Activated CD4-positive, alpha-beta T cell treated with anti-CD3 and anti-CD28 coated beads for 1 hour (primary cell): ENCODE results near the gene VAV3.
"Not testable (repeated sequence)": the region's sequence is repeated elsewhere in the genome, so short reads cannot be mapped to it uniquely, and the experiment has no call there.

Source experiments
- DNase-seq: peaks from one replicate; pipeline ENCODE4 v3.0.0-alpha.2; 2020

VAV3 gene

DNA sequence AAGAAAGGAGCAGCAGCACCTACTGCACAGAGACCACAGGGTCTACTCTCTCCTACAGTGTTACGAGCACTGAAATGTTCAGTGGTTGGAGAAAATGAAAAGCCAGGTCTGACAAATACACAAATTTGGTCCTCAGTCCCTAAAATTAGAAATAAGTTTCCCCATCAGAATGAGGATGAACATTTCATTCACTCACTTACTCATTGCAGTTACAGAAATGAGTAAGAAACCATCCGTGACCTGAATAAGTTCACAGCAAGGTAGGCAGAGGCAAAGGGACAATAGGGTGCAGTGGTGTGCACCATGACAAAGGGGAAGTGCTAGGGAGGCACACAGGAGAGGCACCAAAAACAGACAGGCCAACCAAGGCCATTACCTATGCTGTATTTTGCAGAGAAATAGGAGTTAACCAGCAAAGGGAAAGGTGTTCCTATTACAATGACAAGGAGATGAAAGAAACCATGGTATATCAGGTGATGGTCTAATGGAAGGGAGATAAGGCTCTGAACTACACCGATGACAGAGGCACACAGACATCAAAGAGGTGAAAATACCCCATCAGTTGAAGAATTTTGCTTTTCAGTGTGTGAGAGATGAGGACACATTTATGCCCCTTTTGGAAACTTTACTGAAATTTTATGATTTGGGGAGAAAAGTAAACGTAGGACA, 29.4 kb downstream of the VAV3 start:
- DNase-seq, result no peak

DNA sequence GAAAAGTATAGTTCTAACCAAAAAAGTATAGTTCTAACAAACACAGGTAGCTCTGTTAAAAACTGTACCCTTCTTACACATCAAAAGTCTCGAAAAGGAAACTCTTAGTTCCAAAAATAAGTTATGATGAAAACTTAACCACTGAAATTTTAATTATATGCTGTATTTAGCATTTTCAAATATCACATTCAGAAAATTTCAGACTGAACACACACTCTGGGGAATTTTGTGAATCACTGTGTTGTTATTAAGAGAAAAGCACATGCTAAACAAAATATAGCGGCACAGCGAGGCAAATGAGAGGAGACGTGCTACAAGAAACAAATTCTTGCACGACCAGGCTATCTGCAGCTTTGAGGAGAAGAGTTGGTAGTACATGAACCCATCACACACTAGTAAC, 30.4 kb downstream of the VAV3 start:
- DNase-seq, result no peak

DNA sequence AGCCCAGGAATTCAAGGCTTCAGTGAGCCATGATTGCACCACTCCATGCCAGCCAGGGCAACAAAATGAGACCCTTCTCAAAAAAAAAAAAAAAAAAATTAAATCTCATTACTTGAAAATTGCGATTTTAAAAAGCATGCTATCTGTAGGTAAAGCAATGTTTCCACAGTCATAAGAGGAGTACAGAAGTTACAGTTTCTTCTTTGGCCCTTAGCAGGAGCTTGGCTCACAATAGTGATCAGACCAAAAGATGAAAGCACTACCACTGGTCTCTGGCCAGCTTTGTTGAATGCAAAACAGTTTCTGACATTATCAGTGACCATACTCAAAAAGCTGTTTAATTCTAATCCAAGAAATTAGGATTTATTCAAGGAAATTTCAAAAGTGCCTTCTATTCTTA, 31.2 kb downstream of the VAV3 start:
- DNase-seq, result no peak

DNA sequence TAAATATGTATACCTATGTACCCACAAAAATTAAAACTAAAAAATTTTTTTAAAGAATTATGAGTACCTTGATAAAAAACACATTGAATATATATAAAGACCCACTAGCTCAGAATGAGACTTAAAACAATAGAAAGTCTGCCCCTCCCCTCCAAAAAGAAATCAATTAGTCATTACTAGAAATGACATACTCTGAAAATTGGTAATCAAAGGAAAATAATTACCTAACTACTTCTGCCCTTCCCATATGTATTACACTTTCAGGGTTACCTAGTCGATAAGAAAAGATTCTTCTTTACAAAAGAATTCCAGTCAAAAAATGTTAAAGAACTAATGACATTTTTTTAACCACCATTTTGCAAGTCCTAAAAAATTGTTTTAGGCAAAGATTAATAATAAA, 34.7 kb downstream of the VAV3 start:
- DNase-seq, result no peak

DNA sequence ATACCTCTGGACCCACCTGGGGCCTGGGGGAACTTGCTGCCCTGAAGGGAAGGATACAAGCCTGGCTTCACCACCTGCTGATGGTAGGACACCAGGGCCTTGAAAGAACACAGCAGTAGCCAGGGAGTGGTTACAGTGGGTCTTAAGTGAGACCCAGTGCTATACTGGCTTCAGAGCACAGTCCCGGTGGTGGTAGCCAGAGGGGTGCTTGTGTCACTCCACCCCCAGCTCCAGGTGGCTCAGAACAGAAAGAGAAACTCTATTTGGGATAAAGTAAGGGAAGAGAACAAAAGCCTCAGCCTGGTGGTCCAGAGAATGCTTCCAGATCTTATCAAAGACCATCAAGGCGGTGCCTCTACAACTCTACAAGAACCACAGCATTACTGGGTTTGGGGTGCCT, 37.2 kb downstream of the VAV3 start:
- no peak for DNase-seq

DNA sequence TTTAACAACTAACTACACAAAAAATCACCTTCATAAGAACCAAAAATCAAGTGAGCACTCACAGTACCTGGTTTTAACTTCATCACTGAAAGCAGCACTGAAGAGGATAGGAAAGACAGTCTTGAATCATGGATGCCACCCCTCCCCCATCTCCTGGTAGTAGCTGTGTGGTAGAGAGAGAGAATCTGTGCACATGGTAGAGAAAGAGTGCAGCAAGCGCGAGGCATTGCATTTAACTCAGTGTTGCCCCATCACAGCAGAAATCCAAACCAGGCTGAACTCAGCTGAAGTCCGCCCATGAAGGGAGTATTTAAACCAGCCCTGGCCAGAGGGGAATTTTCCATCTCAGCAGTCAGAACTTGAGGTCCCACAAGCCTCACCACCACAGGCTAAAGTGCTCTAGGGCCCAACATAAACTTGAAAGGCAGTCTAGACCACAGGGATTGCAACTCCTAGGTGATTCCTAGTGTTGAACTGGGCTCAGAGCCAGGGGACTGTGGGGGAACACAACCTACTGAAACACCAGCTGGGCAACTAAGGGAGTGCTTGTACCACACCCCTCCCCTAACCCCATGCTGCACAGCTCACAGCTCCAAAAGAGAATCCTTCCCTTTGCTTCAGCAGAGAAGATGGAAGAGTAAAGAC, 38.4 kb downstream of the VAV3 start:
- no peak for DNase-seq

DNA sequence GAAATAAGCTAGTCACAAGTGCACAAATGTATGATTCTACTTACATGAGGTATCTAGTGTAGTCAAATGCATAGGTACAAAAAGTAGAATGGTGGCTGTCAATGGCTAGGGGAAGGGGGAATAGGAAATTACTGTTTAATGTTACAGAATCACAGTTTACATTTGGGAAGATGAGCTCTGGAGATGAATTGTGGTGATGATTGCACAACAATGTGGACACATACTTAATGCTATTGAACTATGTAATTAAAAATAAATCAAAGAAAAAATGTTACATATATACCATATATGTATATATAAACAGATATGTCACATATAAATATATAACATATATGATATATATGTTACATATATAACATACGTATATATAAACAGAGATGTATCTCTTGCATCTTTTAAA, 39.4 kb downstream of the VAV3 start:
- no peak for DNase-seq

DNA sequence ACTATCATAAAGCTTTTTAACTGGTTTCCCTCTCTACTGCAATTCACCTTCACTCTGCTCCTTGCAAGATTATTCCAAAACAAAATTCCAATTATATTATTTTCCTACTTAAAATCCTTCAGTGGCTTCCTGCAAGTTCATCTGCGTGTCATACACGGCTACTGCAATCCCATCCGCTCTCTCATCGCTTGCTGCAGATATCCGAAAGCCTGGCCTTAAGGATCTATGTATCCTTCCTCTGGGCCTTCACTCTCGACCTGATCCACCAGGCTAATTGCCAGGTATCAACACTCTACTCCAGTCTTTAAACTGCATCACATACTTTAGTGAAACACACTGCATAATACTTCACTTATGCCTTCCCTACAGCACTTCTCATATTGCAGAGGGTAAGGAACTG, 44.0 kb downstream of the VAV3 start:
- DNase-seq, result no peak

DNA sequence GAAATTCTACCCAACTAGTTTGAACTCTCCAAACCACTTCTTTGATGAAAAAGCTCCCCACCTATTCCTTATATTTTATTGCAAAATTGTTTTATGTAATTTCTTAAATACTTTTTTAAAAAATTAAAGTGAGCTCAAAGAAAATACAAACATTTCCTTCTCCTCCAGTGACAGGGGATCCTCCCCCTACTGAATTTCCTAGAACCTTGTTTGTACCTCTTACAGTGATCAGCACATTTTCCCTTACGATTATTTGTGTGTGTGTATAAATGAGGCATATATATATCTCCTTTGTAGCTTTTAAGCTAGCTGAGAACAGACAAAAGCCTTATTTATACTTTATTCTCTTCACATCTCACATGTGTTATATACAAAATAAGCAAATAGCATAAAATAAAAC, 44.4 kb downstream of the VAV3 start:
- no peak for DNase-seq

DNA sequence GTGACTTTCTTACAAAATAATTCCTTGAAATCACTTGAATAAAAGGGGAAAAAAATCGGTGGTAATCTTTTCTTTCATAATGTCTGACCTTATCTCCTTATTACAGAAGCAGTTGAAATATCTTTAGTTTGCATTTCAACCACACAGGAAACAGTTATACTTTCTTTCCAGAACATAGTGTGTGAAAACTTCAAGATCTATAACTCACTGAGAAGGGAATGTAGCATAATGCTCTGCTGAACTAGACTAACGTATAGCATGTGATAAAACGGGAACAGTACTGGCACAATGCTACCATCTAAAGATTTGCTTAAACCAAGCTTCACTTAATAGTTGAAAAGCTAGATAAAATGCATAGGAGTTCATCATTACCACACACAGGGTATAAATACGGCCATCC, 45.0 kb downstream of the VAV3 start:
- DNase-seq, result no peak

DNA sequence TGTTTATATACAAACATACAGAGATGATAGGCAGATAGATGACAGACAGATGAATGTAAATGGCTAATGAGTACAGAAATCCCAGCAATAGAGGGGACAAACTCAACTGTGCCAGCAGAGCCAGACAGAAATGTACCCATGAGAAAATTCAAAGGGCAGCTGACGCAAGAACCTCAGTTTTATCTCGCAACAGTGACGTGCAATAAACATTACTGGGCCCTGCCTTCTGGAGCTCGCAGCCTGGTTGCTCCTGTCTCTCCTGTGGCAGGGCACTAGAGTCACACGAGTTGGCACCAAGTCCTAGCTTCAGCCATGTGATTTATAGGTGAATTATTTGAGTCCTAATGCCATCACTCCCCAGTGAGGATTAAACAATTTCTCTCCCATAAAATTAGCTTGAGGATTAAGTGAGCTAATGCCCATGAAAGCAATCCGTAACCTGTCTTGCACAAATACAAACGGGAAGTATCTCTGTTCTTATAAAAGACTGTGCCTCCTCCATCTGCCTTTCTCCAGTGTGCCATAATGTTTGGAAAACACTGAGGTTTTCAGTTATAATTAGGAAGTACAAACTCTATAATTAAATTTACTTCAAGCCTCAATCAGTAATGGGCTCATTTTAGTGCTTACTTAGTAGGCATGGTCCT, 50.7 kb downstream of the VAV3 start:
- DNase-seq, result no peak

DNA sequence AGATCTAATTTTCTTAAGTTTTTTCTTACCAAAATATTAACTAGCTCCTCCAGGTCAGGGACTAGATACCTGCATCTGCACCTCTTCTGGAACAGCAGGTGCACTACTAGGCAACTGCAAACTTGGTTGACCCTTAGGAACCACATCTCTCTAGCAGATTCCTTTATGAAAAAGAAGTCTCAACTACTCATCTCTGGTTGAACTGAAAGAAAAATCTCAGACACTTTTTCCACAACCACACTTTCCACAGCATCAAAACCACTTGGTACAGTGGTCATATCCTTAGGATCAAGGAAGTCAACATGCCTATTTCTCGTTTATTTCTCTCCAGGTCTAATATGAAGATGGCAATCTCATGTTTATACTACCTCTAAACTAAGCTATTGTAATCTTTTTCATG, 52.3 kb downstream of the VAV3 start:
- no peak for DNase-seq

DNA sequence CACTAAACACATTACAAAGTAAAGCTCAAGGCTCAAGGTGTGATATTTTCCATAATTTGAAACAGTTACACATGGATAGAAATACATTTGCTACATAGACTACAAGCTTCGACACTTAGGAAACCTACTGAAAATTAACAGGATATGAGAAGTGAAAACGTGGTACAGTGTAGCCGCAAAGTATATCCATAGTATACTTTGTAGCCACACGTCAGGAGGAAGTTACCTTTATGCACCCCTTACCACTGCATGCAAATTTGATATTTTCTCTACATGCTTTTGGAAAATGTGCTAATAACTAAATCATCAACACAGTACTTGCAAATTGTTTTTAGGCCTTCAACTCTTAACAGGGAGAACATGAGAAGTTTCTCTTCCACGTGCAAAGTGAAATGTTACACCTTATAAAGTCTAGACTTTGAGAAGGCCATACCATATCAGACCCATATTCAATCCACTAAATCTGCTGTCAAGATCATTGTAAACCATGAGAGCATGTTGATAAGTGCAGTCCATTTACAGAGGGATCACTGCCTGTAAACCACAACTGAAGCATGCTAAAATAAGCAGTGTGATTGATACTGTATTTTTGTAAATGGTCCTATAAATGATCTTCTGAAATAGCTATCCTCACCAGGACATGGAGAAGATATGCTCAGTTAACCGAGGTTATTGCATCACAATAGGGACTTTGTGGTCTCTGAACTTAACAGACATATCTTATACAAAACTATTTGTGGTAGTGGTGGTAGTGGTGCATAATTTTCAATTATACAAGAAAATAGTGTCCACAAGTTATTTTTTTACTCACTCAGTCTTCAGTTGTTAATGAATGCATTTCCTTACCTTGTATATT, 64.7 kb downstream of the VAV3 start:
- DNase-seq, result no peak

DNA sequence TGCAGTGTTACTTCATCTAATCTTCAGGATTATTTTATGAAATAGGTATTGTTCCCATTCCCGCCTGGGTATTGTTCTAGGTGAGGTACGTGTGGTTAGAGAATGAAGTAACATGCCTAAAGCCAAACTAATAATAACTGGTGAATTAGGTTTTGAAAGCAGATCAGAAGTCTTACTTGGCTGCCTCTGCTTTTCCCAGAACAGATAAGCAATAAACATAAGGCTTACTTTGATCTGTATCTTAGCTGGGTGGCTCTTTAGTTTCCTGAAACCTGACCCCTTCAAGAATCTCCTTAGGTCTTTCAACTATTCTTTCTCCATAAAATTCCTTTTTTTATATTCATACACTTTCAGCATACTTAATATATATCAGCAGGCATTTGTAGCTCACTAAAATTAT, 65.3 kb downstream of the VAV3 start:
- no peak for DNase-seq

DNA sequence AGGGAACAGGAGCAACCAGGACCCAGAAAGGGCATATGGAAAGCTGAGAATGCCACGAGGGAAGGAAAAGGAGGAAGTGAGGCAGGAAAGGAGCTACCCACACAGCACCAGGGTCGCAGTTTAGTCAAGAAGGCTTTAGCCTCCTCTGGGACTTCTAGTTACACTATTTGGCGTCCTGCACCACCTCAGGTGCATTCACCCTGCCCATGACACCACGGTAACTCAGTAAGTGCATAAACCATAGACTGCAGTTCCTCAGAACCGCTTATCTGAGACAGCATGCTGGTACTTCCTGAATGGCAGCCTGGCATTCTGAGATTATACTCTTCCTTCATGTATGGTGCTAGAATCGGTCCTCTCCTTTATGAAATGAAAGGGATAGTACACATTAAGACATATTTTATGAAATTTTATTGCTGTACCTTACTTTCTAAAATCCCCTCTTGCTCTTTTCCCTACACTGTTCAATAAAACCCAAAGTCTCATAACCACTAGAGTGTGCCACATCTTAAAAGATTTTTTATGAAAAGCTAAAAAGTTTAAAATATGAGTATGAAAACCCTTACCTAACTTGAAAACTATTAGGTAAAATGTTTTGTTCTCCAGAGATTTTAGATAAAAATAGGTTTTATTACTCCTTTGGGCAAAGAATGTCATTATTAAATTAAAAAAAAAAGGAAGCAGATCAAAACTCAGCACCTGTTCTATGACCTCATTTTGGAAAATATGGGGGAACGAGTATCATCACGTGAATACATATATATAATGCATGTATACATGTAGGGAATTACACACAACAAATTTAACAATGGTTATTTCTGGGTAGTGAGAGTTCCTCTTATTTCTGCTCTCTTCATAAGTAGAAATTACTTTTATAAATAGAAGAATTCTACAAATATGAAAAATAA, 67.3 kb downstream of the VAV3 start:
- DNase-seq, result no peak

DNA sequence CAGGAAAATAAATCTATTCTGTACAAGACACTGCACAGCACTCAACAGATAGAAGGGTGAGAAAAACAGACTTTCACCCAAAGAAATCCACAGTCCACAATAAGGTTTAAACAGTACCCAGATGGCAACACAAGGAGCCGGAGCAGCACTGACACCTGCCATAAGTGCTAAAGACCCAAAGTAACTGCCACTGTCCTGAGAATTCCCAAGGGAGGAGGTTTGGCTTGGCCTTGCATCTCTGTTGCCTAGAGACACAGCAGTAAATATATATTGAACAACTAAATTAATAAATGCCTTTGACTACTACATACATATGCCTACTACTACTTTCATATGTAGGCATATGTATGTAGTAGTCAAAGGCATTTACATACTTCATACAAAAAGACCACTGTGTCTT, 68.0 kb downstream of the VAV3 start:
- DNase-seq, result no peak

DNA sequence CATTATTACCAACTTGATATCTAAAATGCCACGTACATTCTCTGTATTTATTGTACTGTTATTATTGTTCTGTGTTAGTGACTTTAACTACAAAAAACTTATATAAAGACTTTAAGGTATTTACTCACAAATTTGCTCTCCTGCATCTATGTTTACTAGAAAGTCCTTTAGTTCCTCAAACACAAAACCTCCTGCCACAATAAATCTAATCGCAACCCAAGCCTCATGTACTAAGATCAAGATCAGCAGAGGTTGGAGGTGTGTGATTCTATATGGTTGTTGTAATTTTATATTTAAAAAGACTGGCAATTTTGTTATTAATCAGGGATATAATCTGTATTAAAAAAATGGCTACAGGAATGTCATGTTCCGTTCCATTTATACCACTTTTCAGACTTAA, 68.6 kb downstream of the VAV3 start:
- no peak for DNase-seq

DNA sequence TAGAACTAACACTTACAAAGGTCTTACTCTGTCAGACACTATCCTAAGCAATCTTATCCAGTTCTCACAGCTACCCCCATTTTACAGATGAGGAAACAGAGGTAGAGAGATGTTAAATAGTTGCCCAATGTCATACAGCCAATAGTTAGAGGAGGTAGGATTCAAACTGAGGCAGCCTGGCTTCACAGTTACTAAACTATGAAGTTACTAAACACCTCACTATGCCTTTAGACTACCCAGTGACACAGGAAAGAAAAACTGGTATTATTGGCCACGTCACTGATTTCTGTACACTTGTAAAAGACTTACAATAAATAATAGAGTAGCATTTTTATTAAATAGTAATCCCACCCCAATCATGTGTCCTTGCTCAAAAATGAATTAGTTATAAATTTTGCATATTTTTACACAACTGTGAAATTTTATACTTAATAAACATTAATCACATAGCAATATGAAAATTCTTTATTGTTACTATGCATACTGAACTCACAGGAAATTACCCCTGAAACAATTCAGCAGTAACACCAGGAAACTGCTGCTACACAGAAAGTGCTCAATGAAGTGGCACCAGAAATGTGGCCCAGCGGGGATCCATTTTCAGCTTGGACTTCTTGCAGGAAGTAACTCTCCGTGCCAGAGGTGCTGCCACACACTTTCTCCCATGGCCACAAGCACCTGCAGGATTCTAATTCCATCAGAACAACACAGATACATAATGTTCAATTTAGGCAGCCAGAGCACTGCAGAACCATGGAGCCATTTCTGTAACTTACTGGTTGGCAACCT, 69.4 kb downstream of the VAV3 start:
- no peak for DNase-seq

DNA sequence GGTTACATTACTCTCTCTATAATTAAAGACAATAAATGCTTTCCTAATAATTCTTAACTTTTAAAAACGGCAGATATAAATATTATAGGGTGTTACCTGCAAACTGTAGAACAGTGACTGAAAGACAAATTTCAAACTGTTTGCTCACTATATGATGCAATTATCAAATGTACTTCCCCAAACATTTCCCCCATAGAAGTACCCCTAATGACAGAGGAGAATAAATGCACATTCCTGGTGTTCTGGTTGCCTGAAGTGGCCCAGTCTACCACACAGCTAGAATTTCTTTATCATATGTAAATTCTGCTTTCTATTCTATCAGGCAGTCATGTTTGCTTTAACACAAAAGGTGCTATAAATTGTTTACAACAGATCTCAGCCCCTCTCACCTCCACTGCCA, 70.4 kb downstream of the VAV3 start:
- no peak for DNase-seq

DNA sequence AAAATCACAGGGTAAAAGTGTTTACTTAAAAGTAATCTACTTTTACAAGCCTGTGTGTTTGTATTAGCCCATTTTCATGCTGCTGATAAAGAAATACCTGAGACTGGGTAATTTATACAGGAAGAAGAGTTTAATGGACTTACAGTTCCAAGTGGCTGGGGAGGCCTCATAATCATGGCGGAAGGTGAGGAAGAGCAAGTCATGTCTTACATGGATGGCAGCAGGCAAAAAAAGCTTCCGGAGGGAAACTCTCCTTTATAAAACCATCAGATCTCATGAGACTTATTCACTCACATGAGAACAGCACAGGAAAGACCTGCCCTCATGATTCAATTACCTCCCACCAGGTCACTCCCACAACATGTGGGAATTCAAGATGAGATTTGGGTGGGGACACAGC, 71.6 kb downstream of the VAV3 start:
- not testable (repeated sequence) for DNase-seq

DNA sequence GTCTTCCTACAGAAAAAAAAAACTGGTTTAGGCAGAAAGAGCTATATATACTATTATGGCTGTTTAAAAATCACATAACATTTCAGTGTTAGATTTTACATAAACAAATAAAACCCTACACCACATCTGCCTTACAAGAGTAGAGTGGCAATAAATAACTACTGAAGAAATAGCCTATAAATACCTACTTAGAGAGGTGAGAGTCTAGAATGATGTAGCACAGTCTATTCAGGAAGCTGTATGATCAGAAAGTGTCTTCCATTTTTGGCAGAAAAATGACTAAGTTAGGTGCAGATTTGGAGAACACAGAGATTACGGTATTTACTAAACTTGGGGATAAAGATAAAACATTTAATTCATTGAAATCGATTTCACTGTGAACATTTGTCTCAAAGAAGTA, 75.5 kb downstream of the VAV3 start:
- DNase-seq, result no peak

DNA sequence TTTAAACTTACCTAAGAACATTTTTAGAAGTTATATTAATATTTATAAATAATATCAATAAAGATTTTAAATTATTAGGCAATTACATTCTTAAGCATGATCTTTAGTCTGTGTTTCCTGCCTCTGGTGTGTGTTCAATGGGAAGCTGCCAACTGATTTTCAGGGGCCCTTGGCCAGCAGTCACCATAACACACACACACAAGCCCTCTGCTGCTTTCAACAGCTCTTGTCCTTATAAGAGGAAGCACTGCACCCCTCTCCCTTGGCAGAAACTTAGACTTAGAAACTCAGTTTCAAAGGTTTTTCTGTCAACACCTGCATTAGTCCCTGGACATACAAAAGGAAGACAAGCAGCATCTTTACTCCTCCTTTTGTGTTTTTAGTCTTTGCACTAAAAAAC, 81.4 kb downstream of the VAV3 start:
- no peak for DNase-seq
